Thyroid gland (tissue), 4 donors: ENCODE data around the gene C1orf35. TPM values are rescaled to one million over a fixed set of nuclear protein-coding genes. Genes with fewer than 3 reads are reported as not detected.

Source experiments
- DNase-seq, 2 donors: peaks; one replicate each; pipeline ENCODE4 v3.0.0-alpha.2; 2019
- H3K27ac ChIP-seq, 3 donors: fragments of 200-600 bp; sonication (generic); 1 replicate in 2 of 3; 2 replicates in 1 of 3; pipeline ENCODE4 v1.5.1; 2016 to 2019; ENCODE audit warnings: mild to moderate bottlenecking in 1 of 3, moderate library complexity in 1 of 3
- H3K27me3 ChIP-seq: fragments of 200-600 bp; sonication (generic); one replicate; pipeline ENCODE4 v1.5.1; 2019
- H3K36me3 ChIP-seq, 2 donors: fragments of 200-600 bp; sonication (generic); one replicate each; pipeline ENCODE4 v1.5.1; 2016 to 2019
- H3K4me1 ChIP-seq, 2 donors: fragments of 200-600 bp; sonication (generic); one replicate each; pipeline ENCODE4 v1.5.1; 2017 to 2019
- H3K4me3 ChIP-seq, 3 donors: fragments of 200-600 bp; sonication (generic); replicated peaks in 1 of 3; 1 replicate in 2 of 3; 2 replicates in 1 of 3; pipeline ENCODE4 v1.5.1; 2016; ENCODE audit warnings: mild to moderate bottlenecking in 1 of 3
- H3K9me3 ChIP-seq: fragments of 200-600 bp; sonication (generic); one replicate; pipeline ENCODE4 v1.5.1; 2017
- CTCF ChIP-seq, 6 experiments: fragments of 200-600 bp in 3 of 6; fragments of 450-650 bp in 3 of 6; sonication (generic) in 3 of 6; IDR thresholded peaks; one replicate each; pipeline ENCODE4 v1.5.1; 2016 to 2019; ENCODE audit warnings: antibody characterized with exemption in 6 of 6, mild to moderate bottlenecking in 2 of 6, inconsistent platforms in 1 of 6, moderate library complexity in 1 of 6
- POLR2A ChIP-seq, 2 donors: fragments of 450-650 bp; IDR thresholded peaks; one replicate each; pipeline ENCODE4 v1.6.1; 2017; ENCODE audit warnings: antibody characterized with exemption in 2 of 2, mild to moderate bottlenecking in 2 of 2, moderate library complexity in 1 of 2
- WGBS, 2 donors: methylation state at CpG; one replicate each; pipeline ENCODE4 v1.1.5; 2017; 5-methylcytosine and 5-hydroxymethylcytosine counted together
- intact Hi-C: fragments of 100-400 bp; cut with DNase I; formaldehyde crosslinking; loops from one replicate; pipeline ENCODE4 v1.15.1; 2023
- total RNA-seq, 4 donors: library from RNA; depleted of rRNA; stranded (reverse); fragments of >200 nt; gene quantifications; one replicate each; pipeline ENCODE4 v1.2.3, GENCODE V29; 2016

The C1orf35 gene
- total RNA-seq, 4 donors from 2014 or later: 8.3 to 26.5 (median 13.6) TPM

- 99 to 100% methylated on average over 2 to 7 of the region's 7 CpGs for WGBS, 2 donors
- Histone ChIP-seq H3K9me3 (no peaks in the 10 kb centered on the region), H3K27me3 (no peaks in the 10 kb centered on the region), H3K4me1 (peaks cover 20 to 26% of the 10 kb centered on the region in 2 donors), H3K27ac (no peak overlapping the region), H3K36me3 (no peaks in the 10 kb centered on the region), H3K4me3 (no peak overlapping the region)
- intact Hi-C loops: loop anchor here (5.0 kb wide), 1 partner anchor 132 kb away; the partner anchor contains the start of gene WNT9A
- no peak for DNase-seq
- TF ChIP-seq POLR2A (IDR thresholded peaks at IDR 0.05) (no peak), CTCF (IDR thresholded peaks at IDR 0.05) (no peak)
Observed at GRCh38 chr1:228079601-228080263, 23.4 kb downstream of the C1orf35 start.

GRCh38 chr1:228079013-228079412, 24.1 kb downstream of the C1orf35 start:
- no peak for TF ChIP-seq POLR2A (IDR thresholded peaks at IDR 0.05)
- H3K27ac ChIP-seq: no peak overlapping the region
- peaks cover 13 to 19% of the 10 kb centered on the region in 2 donors for H3K4me1 ChIP-seq
- H3K36me3 ChIP-seq: no peaks in the 10 kb centered on the region
- H3K9me3 ChIP-seq: no peaks in the 10 kb centered on the region
- WGBS, 2 donors: 71 to 72% methylated on average over 4 to 7 of the region's 7 CpGs
- no peak overlapping the region for H3K4me3 ChIP-seq
- no peaks in the 10 kb centered on the region for H3K27me3 ChIP-seq
- intact Hi-C loops: no loop called here
- DNase-seq: no peak

- Histone ChIP-seq H3K36me3 (no peaks in the 10 kb centered on the region), H3K4me3 (no peak overlapping the region), H3K4me1 (peaks cover 10 to 20% of the 10 kb centered on the region in 2 donors), H3K9me3 (no peaks in the 10 kb centered on the region), H3K27me3 (no peaks in the 10 kb centered on the region), H3K27ac (no peak overlapping the region)
- TF ChIP-seq POLR2A (IDR thresholded peaks at IDR 0.05) (no peak), CTCF (IDR thresholded peaks at IDR 0.05) (no peak)
- no peak for DNase-seq
- intact Hi-C loops: no loop called here
- WGBS, 2 donors: 60 to 71% methylated on average over 10 of the region's 10 CpGs
Observed at GRCh38 chr1:228077565-228078330, 25.4 kb downstream of the C1orf35 start.

GRCh38 chr1:228076796-228077430, 26.2 kb downstream of the C1orf35 start:
- whole genome bisulfite sequencing, 2 donors: 69 to 79% methylated on average over 7 to 9 of the region's 9 CpGs

More at GRCh38 chr1:228076796-228077430, 26.2 kb downstream of the C1orf35 start:
- Histone ChIP-seq H3K27me3 (no peaks in the 10 kb centered on the region), H3K27ac (no peak overlapping the region), H3K4me3 (no peak overlapping the region), H3K36me3 (no peaks in the 10 kb centered on the region), H3K4me1 (peaks cover 8 to 20% of the 10 kb centered on the region in 2 donors), H3K9me3 (no peaks in the 10 kb centered on the region)
- TF ChIP-seq POLR2A (IDR thresholded peaks at IDR 0.05): no peak
- TF ChIP-seq CTCF (IDR thresholded peaks at IDR 0.05): no peak
- no peak for DNase-seq
- intact Hi-C loops: no loop called here
